SK-N-MC (cell line): ENCODE measurements around the gene PTPRK.

ENCODE experiments used
- DNase-seq: peaks from one replicate; pipeline ENCODE4 v3.0.0-alpha.2; 2011; ENCODE audit warnings: low read depth, low spot score
- H3K27ac ChIP-seq: fragments of 200-600 bp; sonication (generic); 2 replicates; pipeline ENCODE4 v1.5.1; 2016; ENCODE audit warnings: mixed run types
- H3K36me3 ChIP-seq: fragments of 200-600 bp; sonication (generic); 2 replicates; pipeline ENCODE4 v1.6.1; 2017; ENCODE audit warnings: antibody characterized with exemption, low read length, mixed read lengths; ENCODE audit not compliant: insufficient read depth
- H3K4me3 ChIP-seq: fragments of 200-600 bp; sonication (generic); 2 replicates; pipeline ENCODE4 v1.5.1; 2016
- H3K9ac ChIP-seq: fragments of 200-600 bp; sonication (generic); 2 replicates; pipeline ENCODE4 v1.8.0; 2017; ENCODE audit warnings: mixed run types, mixed read lengths; ENCODE audit not compliant: insufficient read length
- H3K9me3 ChIP-seq: fragments of 200-600 bp; sonication (generic); 2 replicates; pipeline ENCODE4 v1.6.1; 2017; ENCODE audit warnings: low read depth, mild to moderate bottlenecking, antibody characterized with exemption, low read length, moderate library complexity, mixed read lengths
- EZH2 ChIP-seq: fragments of 200-600 bp; sonication (generic); IDR thresholded peaks from one replicate; pipeline ENCODE4 v1.6.1; 2017; ENCODE audit warnings: antibody characterized with exemption
- FOXP2 ChIP-seq: optimal IDR thresholded peaks from 2 replicates; pipeline ENCODE3; 2011; ENCODE audit warnings: mild to moderate bottlenecking, moderate library complexity; ENCODE audit not compliant: insufficient read depth; ENCODE audit errors: extremely low read length, control extremely low read depth
- POLR2AphosphoS5 ChIP-seq: IDR thresholded peaks from 2 replicates; pipeline ENCODE4 v1.6.1; 2012; ENCODE audit warnings: mild to moderate bottlenecking, low read depth, low read length, borderline replicate concordance

The PTPRK gene

GRCh38 chr6:128129679-128130078, 390.7 kb downstream of the PTPRK start:
- H3K9ac ChIP-seq = no peak overlapping the region
- no peaks in the 10 kb centered on the region for H3K9me3 ChIP-seq
- no peak overlapping the region for H3K4me3 ChIP-seq
- no peak overlapping the region for H3K27ac ChIP-seq
- H3K36me3 ChIP-seq = no peaks in the 10 kb centered on the region
- TF ChIP-seq EZH2 = no peak
- no peak for DNase-seq

- DNase-seq = no peak
- Histone ChIP-seq H3K9me3 (no peaks in the 10 kb centered on the region), H3K36me3 (no peaks in the 10 kb centered on the region), H3K27ac (no peak overlapping the region), H3K9ac (no peak overlapping the region), H3K4me3 (no peak overlapping the region)
- TF ChIP-seq FOXP2 (no peak), POLR2AphosphoS5 (no peak), EZH2 (no peak)
Measured at GRCh38 chr6:128127650-128128049, 392.7 kb downstream of the PTPRK start.

GRCh38 chr6:128124713-128125112, 395.7 kb downstream of the PTPRK start:
- DNase-seq = no peak
- no peak overlapping the region for H3K27ac ChIP-seq
- TF ChIP-seq FOXP2 (no peak), POLR2AphosphoS5 (no peak), EZH2 (no peak)
- H3K4me3 ChIP-seq = no peak overlapping the region
- H3K9me3 ChIP-seq = no peaks in the 10 kb centered on the region
- H3K9ac ChIP-seq = no peak overlapping the region
- no peaks in the 10 kb centered on the region for H3K36me3 ChIP-seq

- no peak overlapping the region for H3K9ac ChIP-seq
- H3K27ac ChIP-seq = no peak overlapping the region
- no peak for TF ChIP-seq POLR2AphosphoS5
- TF ChIP-seq FOXP2 = no peak
- TF ChIP-seq EZH2 = no peak
- no peaks in the 10 kb centered on the region for H3K9me3 ChIP-seq
- H3K4me3 ChIP-seq = no peak overlapping the region
- H3K36me3 ChIP-seq = no peaks in the 10 kb centered on the region
- DNase-seq = no peak
Measured at GRCh38 chr6:128121610-128122009, 398.8 kb downstream of the PTPRK start.

- no peak for TF ChIP-seq FOXP2
- no peak overlapping the region for H3K4me3 ChIP-seq
- no peaks in the 10 kb centered on the region for H3K9me3 ChIP-seq
Measured at GRCh38 chr6:128121190-128121589, 399.2 kb downstream of the PTPRK start.

GRCh38 chr6:128118401-128118800, 402.0 kb downstream of the PTPRK start:
- Histone ChIP-seq H3K36me3 (no peaks in the 10 kb centered on the region), H3K27ac (peak overlapping the region; percentile 83), H3K9me3 (no peaks in the 10 kb centered on the region), H3K9ac (no peak overlapping the region), H3K4me3 (peak overlapping the region; percentile 43)
- TF ChIP-seq POLR2AphosphoS5 (peak; percentile 44; the same call in 1 of the 2 replicates), FOXP2 (no peak), EZH2 (no peak)
- DNase-seq = peak; percentile 77

More at GRCh38 chr6:128121190-128121589, 399.2 kb downstream of the PTPRK start:
- Histone ChIP-seq H3K36me3 (no peaks in the 10 kb centered on the region), H3K27ac (no peak overlapping the region), H3K9ac (no peak overlapping the region)
- no peak for DNase-seq

GRCh38 chr6:128117916-128118315, 402.5 kb downstream of the PTPRK start:
- no peak for DNase-seq
- no peak for TF ChIP-seq POLR2AphosphoS5
- no peak for TF ChIP-seq FOXP2
- no peak for TF ChIP-seq EZH2
- Histone ChIP-seq H3K4me3 (peak overlapping the region; percentile 43; the same call in 1 of the 2 replicates), H3K36me3 (no peaks in the 10 kb centered on the region), H3K9me3 (no peaks in the 10 kb centered on the region), H3K9ac (no peak overlapping the region), H3K27ac (peak overlapping the region; percentile 83)

- no peak overlapping the region for H3K27ac ChIP-seq
- DNase-seq = no peak
- H3K36me3 ChIP-seq = no peaks in the 10 kb centered on the region
- H3K9ac ChIP-seq = no peak overlapping the region
- H3K4me3 ChIP-seq = no peak overlapping the region
- no peaks in the 10 kb centered on the region for H3K9me3 ChIP-seq
- TF ChIP-seq FOXP2 = no peak
- no peak for TF ChIP-seq EZH2
- TF ChIP-seq POLR2AphosphoS5 = no peak
Measured at GRCh38 chr6:128114164-128114563, 406.2 kb downstream of the PTPRK start.

GRCh38 chr6:128112494-128112893, 407.9 kb downstream of the PTPRK start:
- Histone ChIP-seq H3K27ac (no peak overlapping the region), H3K4me3 (no peak overlapping the region), H3K9me3 (no peaks in the 10 kb centered on the region), H3K9ac (no peak overlapping the region), H3K36me3 (no peaks in the 10 kb centered on the region)
- no peak for TF ChIP-seq EZH2
- TF ChIP-seq FOXP2 = no peak
- TF ChIP-seq POLR2AphosphoS5 = no peak
- DNase-seq = no peak
